Tibial nerve (tissue), 4 donors: ENCODE measurements around the gene COA6.

Experiments used
- EP300 ChIP-seq, 2 donors: sonication (generic); formaldehyde crosslinking; IDR thresholded peaks; one replicate each; pipeline ENCODE4 v1.6.1; 2017; ENCODE audit warnings: antibody characterized with exemption in 2 of 2, mild to moderate bottlenecking in 1 of 2
- POLR2A ChIP-seq, 2 donors: fragments of 450-650 bp; IDR thresholded peaks; one replicate each; pipeline ENCODE4 v1.6.1; 2017; ENCODE audit warnings: antibody characterized with exemption in 2 of 2, mild to moderate bottlenecking in 2 of 2, moderate library complexity in 2 of 2
- TF ChIP-seq, protein P1 (sequence below), 5 experiments: fragments of 200-600 bp in 3 of 5; fragments of 450-650 bp in 2 of 5; sonication (generic) in 3 of 5; IDR thresholded peaks; one replicate each; pipeline ENCODE4 v1.5.1; 2016 to 2019; ENCODE audit warnings: antibody characterized with exemption in 5 of 5, mild to moderate bottlenecking in 3 of 5, moderate library complexity in 2 of 5

DNA sequence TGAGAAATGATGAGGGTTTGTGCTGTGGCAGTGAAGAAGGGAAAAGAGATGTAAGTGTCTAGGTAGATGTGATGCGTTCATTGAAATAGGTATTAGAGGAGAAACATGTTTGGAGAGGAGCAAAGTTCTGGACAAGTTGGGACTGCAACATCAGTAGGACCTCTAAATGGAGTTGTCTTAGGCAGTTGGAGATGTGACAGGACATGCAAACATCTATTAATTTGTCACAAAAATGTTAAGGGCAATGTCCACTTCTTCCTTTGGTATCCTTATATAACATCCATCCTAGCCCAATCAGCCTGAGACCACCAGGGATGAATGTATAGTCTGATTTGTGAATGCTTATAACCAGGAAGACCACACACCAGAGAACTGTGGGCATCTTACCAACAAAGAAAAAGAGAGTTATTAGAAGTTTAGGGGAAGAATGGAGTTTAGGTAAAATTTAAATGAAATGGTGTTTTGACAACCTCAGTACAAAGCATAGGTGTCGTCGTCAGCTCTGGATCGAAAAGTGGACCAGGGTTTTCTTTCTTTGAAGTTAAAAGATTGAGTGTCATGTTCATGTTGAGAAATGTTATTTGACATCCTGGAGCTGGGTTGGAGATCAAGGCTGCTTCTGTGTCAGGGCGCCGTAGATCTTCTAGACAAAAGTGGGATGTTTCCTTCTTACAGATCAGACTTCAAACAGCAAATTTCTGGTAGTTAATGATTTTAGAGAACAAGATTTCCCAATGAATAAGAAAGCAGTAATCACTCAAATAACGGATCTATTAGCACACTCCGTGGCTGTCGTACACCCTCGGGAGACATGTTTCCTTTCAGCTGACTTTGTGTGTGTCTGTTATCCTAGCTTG is 8.7 kb downstream of the COA6 start:
- TF ChIP-seq, protein P1, sequence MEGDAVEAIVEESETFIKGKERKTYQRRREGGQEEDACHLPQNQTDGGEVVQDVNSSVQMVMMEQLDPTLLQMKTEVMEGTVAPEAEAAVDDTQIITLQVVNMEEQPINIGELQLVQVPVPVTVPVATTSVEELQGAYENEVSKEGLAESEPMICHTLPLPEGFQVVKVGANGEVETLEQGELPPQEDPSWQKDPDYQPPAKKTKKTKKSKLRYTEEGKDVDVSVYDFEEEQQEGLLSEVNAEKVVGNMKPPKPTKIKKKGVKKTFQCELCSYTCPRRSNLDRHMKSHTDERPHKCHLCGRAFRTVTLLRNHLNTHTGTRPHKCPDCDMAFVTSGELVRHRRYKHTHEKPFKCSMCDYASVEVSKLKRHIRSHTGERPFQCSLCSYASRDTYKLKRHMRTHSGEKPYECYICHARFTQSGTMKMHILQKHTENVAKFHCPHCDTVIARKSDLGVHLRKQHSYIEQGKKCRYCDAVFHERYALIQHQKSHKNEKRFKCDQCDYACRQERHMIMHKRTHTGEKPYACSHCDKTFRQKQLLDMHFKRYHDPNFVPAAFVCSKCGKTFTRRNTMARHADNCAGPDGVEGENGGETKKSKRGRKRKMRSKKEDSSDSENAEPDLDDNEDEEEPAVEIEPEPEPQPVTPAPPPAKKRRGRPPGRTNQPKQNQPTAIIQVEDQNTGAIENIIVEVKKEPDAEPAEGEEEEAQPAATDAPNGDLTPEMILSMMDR (IDR thresholded peaks at IDR 0.05): no peak
- no peak for TF ChIP-seq POLR2A (IDR thresholded peaks at IDR 0.05)
- no peak for TF ChIP-seq EP300 (IDR thresholded peaks at IDR 0.05)
